MM.1S (cell line): ENCODE data around the gene ECSIT.

Experiments
- DNase-seq: peaks from one replicate; pipeline ENCODE4 v3.0.0-alpha.2; 2015
- H2AFZ ChIP-seq: fragments of 300-600 bp; sonication (generic); 2 replicates; pipeline ENCODE4 v1.6.0; 2016; ENCODE audit warnings: antibody characterized with exemption, low read length
- H3F3A ChIP-seq: fragments of 300-600 bp; sonication (generic); 2 replicates; pipeline ENCODE4 v1.6.1; 2016; ENCODE audit warnings: mild to moderate bottlenecking, antibody characterized with exemption, low read length, moderate library complexity, mixed read lengths; ENCODE audit not compliant: insufficient read depth
- H3K27ac ChIP-seq: fragments of 300-600 bp; sonication (generic); 2 replicates; pipeline ENCODE4 v1.5.1; 2016; ENCODE audit warnings: mild to moderate bottlenecking, low read length
- H3K27me3 ChIP-seq: fragments of 300-600 bp; sonication (generic); replicated peaks from 2 replicates; pipeline ENCODE4 v1.6.0; 2016; ENCODE audit warnings: low read length; ENCODE audit not compliant: insufficient read depth
- H3K36me3 ChIP-seq: fragments of 300-600 bp; sonication (generic); replicated peaks from 2 replicates; pipeline ENCODE4 v1.6.1; 2016; ENCODE audit warnings: mild to moderate bottlenecking, low read length, mixed read lengths; ENCODE audit not compliant: insufficient read depth
- H3K4me1 ChIP-seq: fragments of 300-600 bp; sonication (generic); 2 replicates; pipeline ENCODE4 v1.6.1; 2016; ENCODE audit warnings: low read length, mixed read lengths
- H3K4me2 ChIP-seq: fragments of 300-600 bp; sonication (generic); 2 replicates; pipeline ENCODE4 v1.6.0; 2016; ENCODE audit warnings: low read depth, low read length
- H3K4me3 ChIP-seq: fragments of 300-600 bp; sonication (generic); 2 replicates; pipeline ENCODE4 v1.5.1; 2016; ENCODE audit warnings: low read length, mixed read lengths
- H3K79me2 ChIP-seq: fragments of 300-600 bp; sonication (generic); 2 replicates; pipeline ENCODE4 v1.6.1; 2016; ENCODE audit warnings: mixed run types, low read length, mixed read lengths
- H3K9ac ChIP-seq: fragments of 300-600 bp; sonication (generic); 2 replicates; pipeline ENCODE4 v1.6.1; 2016; ENCODE audit warnings: low read length, mixed read lengths
- H3K9me2 ChIP-seq: fragments of 300-600 bp; sonication (generic); replicated peaks from 2 replicates; pipeline ENCODE4 v1.6.1; 2016; ENCODE audit warnings: mild to moderate bottlenecking, low read length, mixed read lengths; ENCODE audit not compliant: insufficient read depth
- H3K9me3 ChIP-seq: fragments of 300-600 bp; sonication (generic); replicated peaks from 2 replicates; pipeline ENCODE4 v1.6.1; 2016; ENCODE audit warnings: mild to moderate bottlenecking, low read length, mixed read lengths; ENCODE audit not compliant: insufficient read depth
- H4K20me1 ChIP-seq: fragments of 300-600 bp; sonication (generic); 2 replicates; pipeline ENCODE4 v1.6.1; 2016; ENCODE audit warnings: mild to moderate bottlenecking, low read length, moderate library complexity, mixed read lengths; ENCODE audit not compliant: insufficient read depth
- CTCF ChIP-seq: fragments of 300-600 bp; sonication (generic); IDR thresholded peaks from 2 replicates; pipeline ENCODE4 v1.5.1; 2016; ENCODE audit warnings: antibody characterized with exemption, low read length, mixed read lengths
- EZH2 ChIP-seq: fragments of 300-600 bp; sonication (generic); optimal IDR thresholded peaks from 2 replicates; pipeline ENCODE3; 2017; ENCODE audit warnings: low read depth, mild to moderate bottlenecking, antibody characterized with exemption, low read length, mixed read lengths
- EZH2phosphoT487 ChIP-seq: fragments of 300-600 bp; sonication (generic); IDR thresholded peaks from 2 replicates; pipeline ENCODE4 v1.6.1; 2018; ENCODE audit warnings: antibody characterized with exemption, low read length

Gene ECSIT

GRCh38 chr19:11528551-11529341 lies at the start of gene ECSIT:
Gene ECSIT, minus strand, starts transcription at chr19:11529134. Its CDS starts 9,964 bp downstream, at chr19:11519170.
- H4K20me1 ChIP-seq, result no peaks in the 10 kb centered on the region
- no peaks in the 10 kb centered on the region for H3F3A ChIP-seq
- peak within 1 kb of the TSS; percentile 67; the same call in 1 of the 2 replicates for H3K27ac ChIP-seq
- no peaks in the 10 kb centered on the region for H3K36me3 ChIP-seq
- H3K27me3 ChIP-seq, result no peaks in the 10 kb centered on the region
- TF ChIP-seq EZH2 (no peak), EZH2phosphoT487 (no peak), CTCF (no peak)
- H3K4me3 ChIP-seq, result peak within 1 kb of the TSS; percentile 90
- H3K79me2 ChIP-seq, result peaks cover 16% of the 10 kb centered on the region
- H3K4me2 ChIP-seq, result peak within 1 kb of the TSS; percentile 75
- H3K9ac ChIP-seq, result peak within 1 kb of the TSS; percentile 75
- peak within 1 kb of the TSS; percentile 62 for H2AFZ ChIP-seq
- H3K9me2 ChIP-seq, result no peaks in the 10 kb centered on the region
- H3K9me3 ChIP-seq, result no peaks in the 10 kb centered on the region
- no peaks in the 10 kb centered on the region for H3K4me1 ChIP-seq
- peak; percentile 96 for DNase-seq

- Histone ChIP-seq H3K4me2 (peak within 1 kb of the TSS; percentile 37; the same call in 1 of the 2 replicates), H3K27me3 (no peaks in the 10 kb centered on the region; the same call in 1 of the 2 replicates), H3K4me1 (peaks cover 10% of the 10 kb centered on the region), H3K36me3 (no peaks in the 10 kb centered on the region), H3K9me2 (no peaks in the 10 kb centered on the region), H2AFZ (no peak within 1 kb of the TSS), H3K4me3 (no peak within 1 kb of the TSS), H3F3A (peaks cover 5% of the 10 kb centered on the region), H3K9me3 (no peaks in the 10 kb centered on the region), H3K9ac (no peak within 1 kb of the TSS), H3K27ac (no peak within 1 kb of the TSS), H4K20me1 (no peaks in the 10 kb centered on the region), H3K79me2 (no peaks in the 10 kb centered on the region)
- DNase-seq, result no peak
- TF ChIP-seq EZH2phosphoT487, result no peak
- no peak for TF ChIP-seq EZH2
- no peak for TF ChIP-seq CTCF
These were observed 48.7 kb upstream of the ECSIT start, which contains the start of gene ACP5 for GRCh38 chr19:11577451-11578257. Gene ACP5, minus strand, starts transcription at chr19:11577645. Its CDS starts 328 bp downstream, at chr19:11577317.

GRCh38 chr19:11576227-11576626 lies 47.3 kb upstream of the ECSIT start:
- Histone ChIP-seq H4K20me1 (no peaks in the 10 kb centered on the region), H3K9me2 (no peaks in the 10 kb centered on the region), H3K9ac (no peak overlapping the region), H3K4me3 (no peak overlapping the region), H2AFZ (no peak overlapping the region), H3K27ac (no peak overlapping the region), H3K79me2 (no peaks in the 10 kb centered on the region), H3F3A (no peaks in the 10 kb centered on the region), H3K27me3 (no peaks in the 10 kb centered on the region; the same call in 1 of the 2 replicates), H3K4me2 (no peak overlapping the region), H3K4me1 (peaks cover 5% of the 10 kb centered on the region; the same call in 1 of the 2 replicates), H3K36me3 (no peaks in the 10 kb centered on the region), H3K9me3 (no peaks in the 10 kb centered on the region)
- no peak for TF ChIP-seq EZH2
- TF ChIP-seq EZH2phosphoT487, result no peak
- TF ChIP-seq CTCF, result no peak
- no peak for DNase-seq
